Neural cell (in vitro differentiated cells): ENCODE data around the gene CYP19A1. TPM values are rescaled to one million over a fixed set of nuclear protein-coding genes. Genes with fewer than 3 reads are reported as not detected.

Source experiments
- H2AFZ ChIP-seq: fragments of 200-600, 300-800 bp; sonication (generic), shearing (Covaris generic); 2 replicates; pipeline ENCODE4 v1.6.0; 2014; ENCODE audit warnings: low read depth, mild to moderate bottlenecking, antibody characterized with exemption, low read length, moderate library complexity
- H3F3A ChIP-seq: fragments of 200-600 bp; shearing (Covaris generic); 2 replicates; pipeline ENCODE4 v1.6.1; 2016; ENCODE audit warnings: mild to moderate bottlenecking, moderate library complexity, mixed read lengths, antibody characterized with exemption, low read length; ENCODE audit not compliant: insufficient read depth, poor library complexity, severe bottlenecking
- H3K27ac ChIP-seq: fragments of 200-600, 300-800 bp; sonication (generic), shearing (Covaris generic); 2 replicates; pipeline ENCODE4 v1.5.1; 2014; ENCODE audit warnings: mild to moderate bottlenecking, low read length, moderate library complexity
- H3K27me3 ChIP-seq: fragments of 300-800, 200-600 bp; sonication (generic), shearing (Covaris generic); 2 replicates; pipeline ENCODE4 v1.6.0; 2014; ENCODE audit warnings: mild to moderate bottlenecking, low read depth, low read length, moderate library complexity; ENCODE audit not compliant: insufficient read depth
- H3K36me3 ChIP-seq: fragments of 300-800, 200-600 bp; sonication (generic), shearing (Covaris generic); 2 replicates; pipeline ENCODE4 v1.5.1; 2014; ENCODE audit warnings: mild to moderate bottlenecking, antibody characterized with exemption, low read length, moderate library complexity; ENCODE audit not compliant: insufficient read depth
- H3K4me2 ChIP-seq: fragments of 300-800, 200-600 bp; sonication (generic), shearing (Covaris generic); 2 replicates; pipeline ENCODE4 v1.6.0; 2014; ENCODE audit warnings: mild to moderate bottlenecking, low read length
- H3K4me3 ChIP-seq: fragments of 300-800, 200-600 bp; sonication (generic), shearing (Covaris generic); 2 replicates; pipeline ENCODE4 v1.5.1; 2014; ENCODE audit warnings: mild to moderate bottlenecking, low read length, moderate library complexity
- H3K79me2 ChIP-seq: fragments of 200-600 bp; shearing (Covaris generic); replicated peaks from 2 replicates; pipeline ENCODE4 v1.6.0; 2014; ENCODE audit warnings: mild to moderate bottlenecking, low read length, moderate library complexity; ENCODE audit not compliant: insufficient read depth
- H3K9ac ChIP-seq: fragments of 300-800, 200-600 bp; sonication (generic), shearing (Covaris generic); 2 replicates; pipeline ENCODE4 v1.6.1; 2016; ENCODE audit warnings: mild to moderate bottlenecking, low read length, mixed read lengths
- H3K9me2 ChIP-seq: fragments of 200-600 bp; shearing (Covaris generic); 2 replicates; pipeline ENCODE4 v1.6.1; 2016; ENCODE audit warnings: mild to moderate bottlenecking, low read length, mixed read lengths; ENCODE audit not compliant: insufficient read depth
- H3K9me3 ChIP-seq: fragments of 200-600, 300-800 bp; sonication (generic), shearing (Covaris generic); 2 replicates; pipeline ENCODE4 v1.6.1; 2016; ENCODE audit warnings: mild to moderate bottlenecking, mixed run types, low read length, moderate library complexity, mixed read lengths
- H4K20me1 ChIP-seq: fragments of 200-600 bp; shearing (Covaris generic); 2 replicates; pipeline ENCODE4 v1.6.1; 2016; ENCODE audit warnings: mild to moderate bottlenecking, mixed run types; ENCODE audit not compliant: insufficient read depth
- EP300 ChIP-seq: fragments of 450-650 bp; conservative IDR thresholded peaks from 2 replicates; pipeline ENCODE4 v1.6.1; 2014; ENCODE audit warnings: antibody characterized with exemption, mild to moderate bottlenecking, moderate library complexity; ENCODE audit not compliant: poor library complexity, severe bottlenecking
- EZH2 ChIP-seq: fragments of 200-600, 300-800 bp; shearing (Covaris generic), sonication (generic); IDR thresholded peaks from 2 replicates; pipeline ENCODE4 v1.6.1; 2014; ENCODE audit warnings: antibody characterized with exemption, low read length, borderline replicate concordance, mild to moderate bottlenecking; ENCODE audit not compliant: insufficient read depth, poor library complexity, severe bottlenecking
- MXI1 ChIP-seq: fragments of 450-650 bp; conservative IDR thresholded peaks from 2 replicates; pipeline ENCODE4 v1.6.1; 2014; ENCODE audit warnings: antibody characterized with exemption, mild to moderate bottlenecking; ENCODE audit not compliant: poor library complexity, severe bottlenecking
- POLR2AphosphoS5 ChIP-seq: IDR thresholded peaks from 2 replicates; pipeline ENCODE4 v1.6.1; 2012
- RAD21 ChIP-seq: fragments of 450-650 bp; conservative IDR thresholded peaks from 2 replicates; pipeline ENCODE4 v1.6.1; 2014; ENCODE audit warnings: antibody characterized with exemption, mild to moderate bottlenecking, moderate library complexity
- SMC3 ChIP-seq: fragments of 450-650 bp; conservative IDR thresholded peaks from 2 replicates; pipeline ENCODE4 v1.6.1; 2014; ENCODE audit warnings: antibody characterized with exemption, mild to moderate bottlenecking, moderate library complexity; ENCODE audit not compliant: poor library complexity
- TAF1 ChIP-seq: IDR thresholded peaks from 2 replicates; pipeline ENCODE4 v1.6.1; 2012; ENCODE audit warnings: low read depth
- polyA plus RNA-seq: library from polyadenylated mRNA; depleted of rRNA; stranded (reverse); fragments of >200 nt; gene quantifications from 2 replicates; pipeline ENCODE4 v1.2.3, GENCODE V29; 2014
- TF ChIP-seq, protein P1 (sequence below): fragments of 450-650 bp; IDR thresholded peaks from 2 replicates; pipeline ENCODE4 v1.5.1; 2014; ENCODE audit warnings: antibody characterized with exemption, mild to moderate bottlenecking, moderate library complexity; ENCODE audit not compliant: poor library complexity, severe bottlenecking
- TF ChIP-seq, protein P2 (sequence below): IDR thresholded peaks from 2 replicates; pipeline ENCODE4 v1.6.1; 2012; ENCODE audit warnings: borderline replicate concordance

Gene CYP19A1
- polyA plus RNA-seq, 1 donor from 2014 or later: not detected

DNA sequence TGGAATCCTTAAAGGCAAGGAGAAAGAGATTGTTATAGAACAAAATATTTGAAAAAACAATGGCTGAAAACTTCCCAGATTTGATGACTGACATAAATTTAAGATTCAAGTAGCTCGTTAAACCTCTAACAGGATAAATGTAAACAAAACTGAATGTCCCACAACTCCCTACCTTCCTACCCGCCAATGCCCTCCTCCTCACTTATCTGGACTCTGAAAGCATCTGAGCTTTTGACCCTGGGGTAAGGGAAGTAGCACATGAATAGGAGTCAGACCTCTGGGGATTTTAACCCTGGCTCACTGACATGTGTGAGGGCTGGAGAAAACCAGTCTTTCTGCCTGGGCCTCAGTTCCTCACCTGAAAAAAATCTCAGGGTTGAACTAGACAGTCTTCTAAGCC is 26.9 kb downstream of the CYP19A1 start:
- Histone ChIP-seq H3K27me3 (no peaks in the 10 kb centered on the region), H3F3A (no peaks in the 10 kb centered on the region), H3K9me3 (no peaks in the 10 kb centered on the region), H3K4me2 (no peak overlapping the region), H4K20me1 (no peaks in the 10 kb centered on the region), H3K9me2 (no peaks in the 10 kb centered on the region), H3K36me3 (no peaks in the 10 kb centered on the region), H3K4me3 (no peak overlapping the region), H3K9ac (no peak overlapping the region), H3K27ac (no peak overlapping the region), H2AFZ (no peak overlapping the region), H3K79me2 (no peaks in the 10 kb centered on the region)
- TF ChIP-seq TAF1 (no peak), EP300 (no peak), POLR2AphosphoS5 (no peak), RAD21 (no peak), SMC3 (no peak), MXI1 (no peak)
- TF ChIP-seq, protein P1, sequence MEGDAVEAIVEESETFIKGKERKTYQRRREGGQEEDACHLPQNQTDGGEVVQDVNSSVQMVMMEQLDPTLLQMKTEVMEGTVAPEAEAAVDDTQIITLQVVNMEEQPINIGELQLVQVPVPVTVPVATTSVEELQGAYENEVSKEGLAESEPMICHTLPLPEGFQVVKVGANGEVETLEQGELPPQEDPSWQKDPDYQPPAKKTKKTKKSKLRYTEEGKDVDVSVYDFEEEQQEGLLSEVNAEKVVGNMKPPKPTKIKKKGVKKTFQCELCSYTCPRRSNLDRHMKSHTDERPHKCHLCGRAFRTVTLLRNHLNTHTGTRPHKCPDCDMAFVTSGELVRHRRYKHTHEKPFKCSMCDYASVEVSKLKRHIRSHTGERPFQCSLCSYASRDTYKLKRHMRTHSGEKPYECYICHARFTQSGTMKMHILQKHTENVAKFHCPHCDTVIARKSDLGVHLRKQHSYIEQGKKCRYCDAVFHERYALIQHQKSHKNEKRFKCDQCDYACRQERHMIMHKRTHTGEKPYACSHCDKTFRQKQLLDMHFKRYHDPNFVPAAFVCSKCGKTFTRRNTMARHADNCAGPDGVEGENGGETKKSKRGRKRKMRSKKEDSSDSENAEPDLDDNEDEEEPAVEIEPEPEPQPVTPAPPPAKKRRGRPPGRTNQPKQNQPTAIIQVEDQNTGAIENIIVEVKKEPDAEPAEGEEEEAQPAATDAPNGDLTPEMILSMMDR: no peak

DNA sequence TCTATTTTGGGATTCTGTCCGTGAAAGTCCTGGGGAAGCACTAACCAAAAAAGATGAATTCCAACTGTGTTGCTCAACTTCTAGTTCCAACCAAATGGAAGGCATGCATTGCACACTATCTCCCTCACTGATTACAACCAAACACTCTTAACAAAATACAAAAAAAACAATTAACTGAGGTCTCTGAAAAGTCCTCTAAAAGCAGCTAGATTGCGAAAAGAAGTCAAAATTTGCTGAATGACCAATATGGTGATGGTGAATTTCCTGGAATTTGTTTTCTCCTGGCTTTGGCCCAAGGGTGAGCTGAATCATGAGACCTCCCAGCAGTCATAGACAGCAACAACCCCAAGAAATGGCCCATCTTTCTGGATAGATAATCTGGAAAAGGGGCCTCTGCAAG is 28.3 kb downstream of the CYP19A1 start:
- no peak overlapping the region for H3K4me2 ChIP-seq
- no peaks in the 10 kb centered on the region for H3K36me3 ChIP-seq
- no peaks in the 10 kb centered on the region for H3K27me3 ChIP-seq
- no peaks in the 10 kb centered on the region for H4K20me1 ChIP-seq
- H2AFZ ChIP-seq: no peak overlapping the region
- H3K9me2 ChIP-seq: no peaks in the 10 kb centered on the region
- H3K79me2 ChIP-seq: no peaks in the 10 kb centered on the region
- H3F3A ChIP-seq: no peaks in the 10 kb centered on the region
- no peak overlapping the region for H3K9ac ChIP-seq
- no peak overlapping the region for H3K4me3 ChIP-seq
- H3K9me3 ChIP-seq: no peaks in the 10 kb centered on the region
- TF ChIP-seq MXI1 (no peak), TAF1 (no peak), RAD21 (no peak)
- TF ChIP-seq, protein P1: no peak
- no peak overlapping the region for H3K27ac ChIP-seq

DNA sequence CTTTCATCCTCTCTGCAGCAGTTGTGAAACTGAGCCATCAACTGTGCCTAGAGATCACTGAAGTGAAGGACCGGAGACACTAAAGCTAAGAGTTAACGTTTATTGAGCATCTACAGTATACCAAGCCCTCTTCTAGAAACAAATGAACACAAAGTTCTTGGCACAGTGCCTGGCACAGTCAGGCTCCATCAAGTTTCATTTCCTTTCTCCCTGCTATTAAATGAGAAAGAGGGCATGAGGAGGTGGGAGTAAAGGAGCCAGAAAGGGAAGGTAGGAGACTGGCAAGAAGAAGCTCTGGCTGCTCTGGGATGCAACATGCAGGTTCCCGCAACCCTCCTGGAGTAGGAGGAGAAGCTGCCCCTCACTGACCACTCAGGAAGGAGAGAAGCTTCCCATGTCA is 30.6 kb downstream of the CYP19A1 start:
- Histone ChIP-seq H3K9ac (no peak overlapping the region), H3K9me2 (no peaks in the 10 kb centered on the region), H3K79me2 (no peaks in the 10 kb centered on the region), H3K36me3 (no peaks in the 10 kb centered on the region), H4K20me1 (no peaks in the 10 kb centered on the region), H3K4me2 (no peak overlapping the region), H3K27ac (no peak overlapping the region), H3K4me3 (no peak overlapping the region), H3F3A (no peaks in the 10 kb centered on the region), H3K27me3 (no peaks in the 10 kb centered on the region), H3K9me3 (no peaks in the 10 kb centered on the region), H2AFZ (no peak overlapping the region)
- no peak for TF ChIP-seq MXI1
- no peak for TF ChIP-seq POLR2AphosphoS5
- no peak for TF ChIP-seq EZH2
- no peak for TF ChIP-seq SMC3
- no peak for TF ChIP-seq EP300
- TF ChIP-seq RAD21: no peak
- TF ChIP-seq, protein P2, sequence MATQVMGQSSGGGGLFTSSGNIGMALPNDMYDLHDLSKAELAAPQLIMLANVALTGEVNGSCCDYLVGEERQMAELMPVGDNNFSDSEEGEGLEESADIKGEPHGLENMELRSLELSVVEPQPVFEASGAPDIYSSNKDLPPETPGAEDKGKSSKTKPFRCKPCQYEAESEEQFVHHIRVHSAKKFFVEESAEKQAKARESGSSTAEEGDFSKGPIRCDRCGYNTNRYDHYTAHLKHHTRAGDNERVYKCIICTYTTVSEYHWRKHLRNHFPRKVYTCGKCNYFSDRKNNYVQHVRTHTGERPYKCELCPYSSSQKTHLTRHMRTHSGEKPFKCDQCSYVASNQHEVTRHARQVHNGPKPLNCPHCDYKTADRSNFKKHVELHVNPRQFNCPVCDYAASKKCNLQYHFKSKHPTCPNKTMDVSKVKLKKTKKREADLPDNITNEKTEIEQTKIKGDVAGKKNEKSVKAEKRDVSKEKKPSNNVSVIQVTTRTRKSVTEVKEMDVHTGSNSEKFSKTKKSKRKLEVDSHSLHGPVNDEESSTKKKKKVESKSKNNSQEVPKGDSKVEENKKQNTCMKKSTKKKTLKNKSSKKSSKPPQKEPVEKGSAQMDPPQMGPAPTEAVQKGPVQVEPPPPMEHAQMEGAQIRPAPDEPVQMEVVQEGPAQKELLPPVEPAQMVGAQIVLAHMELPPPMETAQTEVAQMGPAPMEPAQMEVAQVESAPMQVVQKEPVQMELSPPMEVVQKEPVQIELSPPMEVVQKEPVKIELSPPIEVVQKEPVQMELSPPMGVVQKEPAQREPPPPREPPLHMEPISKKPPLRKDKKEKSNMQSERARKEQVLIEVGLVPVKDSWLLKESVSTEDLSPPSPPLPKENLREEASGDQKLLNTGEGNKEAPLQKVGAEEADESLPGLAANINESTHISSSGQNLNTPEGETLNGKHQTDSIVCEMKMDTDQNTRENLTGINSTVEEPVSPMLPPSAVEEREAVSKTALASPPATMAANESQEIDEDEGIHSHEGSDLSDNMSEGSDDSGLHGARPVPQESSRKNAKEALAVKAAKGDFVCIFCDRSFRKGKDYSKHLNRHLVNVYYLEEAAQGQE: no peak
- no peak for TF ChIP-seq TAF1
- TF ChIP-seq, protein P1: no peak
